Neural cell (in vitro differentiated cells): ENCODE measurements around the gene WNT3A.

ENCODE experiments used
- EP300 ChIP-seq: fragments of 450-650 bp; conservative IDR thresholded peaks from 2 replicates; pipeline ENCODE4 v1.6.1; 2014; ENCODE audit warnings: antibody characterized with exemption, mild to moderate bottlenecking, moderate library complexity; ENCODE audit not compliant: poor library complexity, severe bottlenecking
- EZH2 ChIP-seq: fragments of 200-600, 300-800 bp; shearing (Covaris generic), sonication (generic); IDR thresholded peaks from 2 replicates; pipeline ENCODE4 v1.6.1; 2014; ENCODE audit warnings: antibody characterized with exemption, low read length, borderline replicate concordance, mild to moderate bottlenecking; ENCODE audit not compliant: insufficient read depth, poor library complexity, severe bottlenecking
- MXI1 ChIP-seq: fragments of 450-650 bp; conservative IDR thresholded peaks from 2 replicates; pipeline ENCODE4 v1.6.1; 2014; ENCODE audit warnings: antibody characterized with exemption, mild to moderate bottlenecking; ENCODE audit not compliant: poor library complexity, severe bottlenecking
- POLR2AphosphoS5 ChIP-seq: IDR thresholded peaks from 2 replicates; pipeline ENCODE4 v1.6.1; 2012
- RAD21 ChIP-seq: fragments of 450-650 bp; conservative IDR thresholded peaks from 2 replicates; pipeline ENCODE4 v1.6.1; 2014; ENCODE audit warnings: antibody characterized with exemption, mild to moderate bottlenecking, moderate library complexity
- SMC3 ChIP-seq: fragments of 450-650 bp; conservative IDR thresholded peaks from 2 replicates; pipeline ENCODE4 v1.6.1; 2014; ENCODE audit warnings: antibody characterized with exemption, mild to moderate bottlenecking, moderate library complexity; ENCODE audit not compliant: poor library complexity
- TAF1 ChIP-seq: IDR thresholded peaks from 2 replicates; pipeline ENCODE4 v1.6.1; 2012; ENCODE audit warnings: low read depth
- TF ChIP-seq, protein P1 (sequence below): fragments of 450-650 bp; IDR thresholded peaks from 2 replicates; pipeline ENCODE4 v1.5.1; 2014; ENCODE audit warnings: antibody characterized with exemption, mild to moderate bottlenecking, moderate library complexity; ENCODE audit not compliant: poor library complexity, severe bottlenecking
- TF ChIP-seq, protein P2 (sequence below): IDR thresholded peaks from 2 replicates; pipeline ENCODE4 v1.6.1; 2012; ENCODE audit warnings: borderline replicate concordance

DNA sequence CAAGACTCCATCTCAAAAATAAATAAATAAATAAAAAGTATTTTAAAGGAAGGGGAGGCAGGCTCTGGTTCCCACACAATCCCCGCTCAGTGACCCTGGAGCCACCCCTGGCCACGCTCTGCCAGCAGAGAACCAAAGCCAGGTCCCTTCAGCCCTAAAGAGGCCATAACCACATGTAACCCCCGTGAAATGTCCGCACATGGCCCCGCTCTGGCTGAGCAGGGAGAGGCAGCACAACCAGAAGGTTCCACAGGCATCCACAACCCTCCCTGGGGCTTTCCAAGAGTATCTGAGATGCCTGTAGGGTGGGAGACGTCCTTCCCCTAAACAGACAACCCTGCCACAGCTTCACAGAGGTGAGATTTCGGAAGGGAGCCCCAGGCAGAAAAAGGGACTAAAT is 74.3 kb downstream of the WNT3A start:
- TF ChIP-seq, protein P1, sequence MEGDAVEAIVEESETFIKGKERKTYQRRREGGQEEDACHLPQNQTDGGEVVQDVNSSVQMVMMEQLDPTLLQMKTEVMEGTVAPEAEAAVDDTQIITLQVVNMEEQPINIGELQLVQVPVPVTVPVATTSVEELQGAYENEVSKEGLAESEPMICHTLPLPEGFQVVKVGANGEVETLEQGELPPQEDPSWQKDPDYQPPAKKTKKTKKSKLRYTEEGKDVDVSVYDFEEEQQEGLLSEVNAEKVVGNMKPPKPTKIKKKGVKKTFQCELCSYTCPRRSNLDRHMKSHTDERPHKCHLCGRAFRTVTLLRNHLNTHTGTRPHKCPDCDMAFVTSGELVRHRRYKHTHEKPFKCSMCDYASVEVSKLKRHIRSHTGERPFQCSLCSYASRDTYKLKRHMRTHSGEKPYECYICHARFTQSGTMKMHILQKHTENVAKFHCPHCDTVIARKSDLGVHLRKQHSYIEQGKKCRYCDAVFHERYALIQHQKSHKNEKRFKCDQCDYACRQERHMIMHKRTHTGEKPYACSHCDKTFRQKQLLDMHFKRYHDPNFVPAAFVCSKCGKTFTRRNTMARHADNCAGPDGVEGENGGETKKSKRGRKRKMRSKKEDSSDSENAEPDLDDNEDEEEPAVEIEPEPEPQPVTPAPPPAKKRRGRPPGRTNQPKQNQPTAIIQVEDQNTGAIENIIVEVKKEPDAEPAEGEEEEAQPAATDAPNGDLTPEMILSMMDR = no peak
- TF ChIP-seq, protein P2, sequence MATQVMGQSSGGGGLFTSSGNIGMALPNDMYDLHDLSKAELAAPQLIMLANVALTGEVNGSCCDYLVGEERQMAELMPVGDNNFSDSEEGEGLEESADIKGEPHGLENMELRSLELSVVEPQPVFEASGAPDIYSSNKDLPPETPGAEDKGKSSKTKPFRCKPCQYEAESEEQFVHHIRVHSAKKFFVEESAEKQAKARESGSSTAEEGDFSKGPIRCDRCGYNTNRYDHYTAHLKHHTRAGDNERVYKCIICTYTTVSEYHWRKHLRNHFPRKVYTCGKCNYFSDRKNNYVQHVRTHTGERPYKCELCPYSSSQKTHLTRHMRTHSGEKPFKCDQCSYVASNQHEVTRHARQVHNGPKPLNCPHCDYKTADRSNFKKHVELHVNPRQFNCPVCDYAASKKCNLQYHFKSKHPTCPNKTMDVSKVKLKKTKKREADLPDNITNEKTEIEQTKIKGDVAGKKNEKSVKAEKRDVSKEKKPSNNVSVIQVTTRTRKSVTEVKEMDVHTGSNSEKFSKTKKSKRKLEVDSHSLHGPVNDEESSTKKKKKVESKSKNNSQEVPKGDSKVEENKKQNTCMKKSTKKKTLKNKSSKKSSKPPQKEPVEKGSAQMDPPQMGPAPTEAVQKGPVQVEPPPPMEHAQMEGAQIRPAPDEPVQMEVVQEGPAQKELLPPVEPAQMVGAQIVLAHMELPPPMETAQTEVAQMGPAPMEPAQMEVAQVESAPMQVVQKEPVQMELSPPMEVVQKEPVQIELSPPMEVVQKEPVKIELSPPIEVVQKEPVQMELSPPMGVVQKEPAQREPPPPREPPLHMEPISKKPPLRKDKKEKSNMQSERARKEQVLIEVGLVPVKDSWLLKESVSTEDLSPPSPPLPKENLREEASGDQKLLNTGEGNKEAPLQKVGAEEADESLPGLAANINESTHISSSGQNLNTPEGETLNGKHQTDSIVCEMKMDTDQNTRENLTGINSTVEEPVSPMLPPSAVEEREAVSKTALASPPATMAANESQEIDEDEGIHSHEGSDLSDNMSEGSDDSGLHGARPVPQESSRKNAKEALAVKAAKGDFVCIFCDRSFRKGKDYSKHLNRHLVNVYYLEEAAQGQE = no peak
- TF ChIP-seq POLR2AphosphoS5 (no peak), MXI1 (no peak), RAD21 (no peak), EZH2 (no peak), TAF1 (no peak), SMC3 (no peak), EP300 (no peak)
